PC-9 (cell line): ENCODE measurements around the gene MAP3K7CL. TPM values are rescaled to one million over a fixed set of nuclear protein-coding genes. Genes with fewer than 3 reads are reported as not detected.

Source experiments
- BruUV-seq: library from RNA; stranded (reverse); fragments of 400-500 nt; replicated peaks from 2 replicates; lab custom pipeline; 2021; lab: Mats Ljungman, UMichigan
- CTCF ChIA-PET: fragments of 300-600 bp; sonication (Branson Sonifier 250); formaldehyde crosslinking; loops from one replicate; lab custom pipeline; 2022; ENCODE audit warnings: antibody characterized with exemption; lab: Charles Lee
- POLR2A ChIA-PET: fragments of 300-600 bp; sonication (Branson Sonifier 250); formaldehyde crosslinking; loops from one replicate; lab custom pipeline; 2022; ENCODE audit warnings: antibody characterized with exemption; ENCODE audit not compliant: unreplicated experiment; lab: Charles Lee
- DNase-seq, 2 experiments: peaks; one replicate each; pipeline versions ENCODE4 v3.0.0 to v3.0.0-alpha.2; 2015 to 2022; ENCODE audit warnings: mixed read lengths in 1 of 2
- H2AFZ ChIP-seq: fragments of 200-600 bp; sonication (generic); 2 replicates; pipeline ENCODE4 v1.8.1; 2017; ENCODE audit warnings: antibody characterized with exemption
- H3F3A ChIP-seq: fragments of 200-600 bp; sonication (generic); 2 replicates; pipeline ENCODE4 v1.8.1; 2017; ENCODE audit warnings: antibody characterized with exemption, mild to moderate bottlenecking, low read depth; ENCODE audit not compliant: insufficient read depth
- H3K27ac ChIP-seq: fragments of 200-600 bp; sonication (generic); 2 replicates; pipeline ENCODE4 v1.6.1; 2016; ENCODE audit warnings: mixed run types
- H3K27me3 ChIP-seq: fragments of 200-600 bp; sonication (generic); 2 replicates; pipeline ENCODE4 v1.6.1; 2016; ENCODE audit warnings: low read depth, mixed run types; ENCODE audit not compliant: insufficient read depth
- H3K36me3 ChIP-seq: fragments of 200-600 bp; sonication (generic); 2 replicates; pipeline ENCODE4 v1.6.1; 2016; ENCODE audit warnings: low read depth, mixed run types
- H3K4me1 ChIP-seq: fragments of 200-600 bp; sonication (generic); replicated peaks from 2 replicates; pipeline ENCODE4 v1.6.1; 2016; ENCODE audit warnings: mixed run types; ENCODE audit not compliant: insufficient read depth
- H3K4me2 ChIP-seq: fragments of 200-600 bp; sonication (generic); 2 replicates; pipeline ENCODE4 v1.6.1; 2017; ENCODE audit warnings: mixed run types
- H3K4me3 ChIP-seq: fragments of 200-600 bp; sonication (generic); 2 replicates; pipeline ENCODE4 v1.6.1; 2016; ENCODE audit warnings: mixed run types
- H3K79me2 ChIP-seq: fragments of 200-600 bp; sonication (generic); 2 replicates; pipeline ENCODE4 v1.6.1; 2017; ENCODE audit warnings: low read depth, mixed run types
- H3K9me2 ChIP-seq: fragments of 200-600 bp; sonication (generic); 2 replicates; pipeline ENCODE4 v1.8.1; 2017; ENCODE audit warnings: mild to moderate bottlenecking; ENCODE audit not compliant: insufficient read depth
- H3K9me3 ChIP-seq: fragments of 200-600 bp; sonication (generic); 2 replicates; pipeline ENCODE4 v1.8.1; 2016; ENCODE audit warnings: low read depth; ENCODE audit not compliant: insufficient read depth
- H4K20me1 ChIP-seq: fragments of 200-600 bp; sonication (generic); 2 replicates; pipeline ENCODE4 v1.8.1; 2017; ENCODE audit not compliant: insufficient read depth
- CTCF ChIP-seq: fragments of 200-600 bp; sonication (generic); conservative IDR thresholded peaks from 2 replicates; pipeline ENCODE4 v1.6.1; 2017; ENCODE audit warnings: mixed run types, antibody characterized with exemption, mild to moderate bottlenecking, moderate library complexity
- EZH2 ChIP-seq: fragments of 200-600 bp; sonication (generic); IDR thresholded peaks from 2 replicates; pipeline ENCODE4 v1.8.0; 2017; ENCODE audit warnings: antibody characterized with exemption, low read depth
- intact Hi-C: fragments of 100-400 bp; cut with micrococcal nuclease; formaldehyde crosslinking; loops from one replicate; pipeline ENCODE4 v1.10.0; 2022; ENCODE audit not compliant: unreplicated experiment
- total RNA-seq: library from RNA; stranded (reverse); gene quantifications from 2 replicates; pipeline ENCODE4 v1.2.3, GENCODE V29; 2021

MAP3K7CL gene
- total RNA-seq, 1 experiment from 2014 or later, result 0.37 TPM

- H3F3A ChIP-seq, result no peaks in the 10 kb centered on the region
- TF ChIP-seq EZH2, result no peak
- TF ChIP-seq CTCF, result no peak
- intact Hi-C loops, result no loop called here
- no peaks in the 10 kb centered on the region for H4K20me1 ChIP-seq
- ChIA-PET POLR2A (no interaction called here), CTCF (no interaction called here)
- no peaks in the 10 kb centered on the region for H3K36me3 ChIP-seq
- no peak overlapping the region for H2AFZ ChIP-seq
- no peak for DNase-seq
- H3K9me3 ChIP-seq, result no peaks in the 10 kb centered on the region
- H3K27ac ChIP-seq, result no peak overlapping the region
- H3K4me1 ChIP-seq, result no peaks in the 10 kb centered on the region; the same call in none of the 2 replicates
- H3K27me3 ChIP-seq, result no peaks in the 10 kb centered on the region
- no peak overlapping the region for H3K4me3 ChIP-seq
- no peak overlapping the region for H3K4me2 ChIP-seq
- H3K79me2 ChIP-seq, result no peaks in the 10 kb centered on the region
- no TSS peak for BruUV-seq
- H3K9me2 ChIP-seq, result no peaks in the 10 kb centered on the region
Observed at GRCh38 chr21:29102791-29103257, 27.6 kb upstream of the MAP3K7CL start.

- Histone ChIP-seq H3K4me1 (no peaks in the 10 kb centered on the region; the same call in none of the 2 replicates), H3K79me2 (no peaks in the 10 kb centered on the region), H3K9me2 (no peaks in the 10 kb centered on the region), H3K4me2 (no peak overlapping the region), H3K4me3 (no peak overlapping the region), H3K36me3 (no peaks in the 10 kb centered on the region), H3F3A (no peaks in the 10 kb centered on the region), H3K27ac (no peak overlapping the region), H3K9me3 (no peaks in the 10 kb centered on the region), H4K20me1 (no peaks in the 10 kb centered on the region), H2AFZ (no peak overlapping the region), H3K27me3 (no peaks in the 10 kb centered on the region)
- no peak for TF ChIP-seq EZH2
- no peak for TF ChIP-seq CTCF
- intact Hi-C loops, result no loop called here
- no TSS peak for BruUV-seq
- DNase-seq, result no peak
- ChIA-PET CTCF (no interaction called here), POLR2A (interaction anchor here (0.6 kb wide), 1 partner anchor 321 kb away, joined by 30 read pairs; no protein-coding TSS in a partner anchor)
Observed at GRCh38 chr21:29104239-29104708, 26.2 kb upstream of the MAP3K7CL start.

DNA sequence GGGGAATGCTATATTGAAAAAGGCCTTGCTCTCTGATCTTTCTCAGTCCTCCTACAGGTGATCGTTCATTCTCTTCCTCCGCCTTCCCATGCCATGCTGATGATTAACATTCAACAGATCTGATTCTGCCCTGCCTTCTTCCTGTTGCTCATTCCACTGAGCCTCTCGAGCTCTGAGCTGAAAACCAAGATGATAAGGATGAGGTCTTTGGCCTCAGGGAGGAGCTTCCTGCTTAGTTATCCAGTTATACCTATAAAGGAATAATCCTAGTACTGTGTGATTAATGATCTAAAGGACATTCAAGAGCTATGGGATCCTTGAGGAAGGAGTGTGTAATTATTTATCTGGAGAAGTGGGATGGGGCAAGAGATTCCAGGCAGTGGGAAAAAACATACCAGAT lies 25.2 kb upstream of the MAP3K7CL start:
- H3K4me3 ChIP-seq, result no peak overlapping the region
- H2AFZ ChIP-seq, result no peak overlapping the region
- no peaks in the 10 kb centered on the region for H3K27me3 ChIP-seq
- TF ChIP-seq CTCF, result no peak
- no peak for TF ChIP-seq EZH2
- H3K79me2 ChIP-seq, result no peaks in the 10 kb centered on the region
- no peaks in the 10 kb centered on the region for H3K36me3 ChIP-seq
- ChIA-PET CTCF (no interaction called here), POLR2A (interaction anchor here (0.6 kb wide), 1 partner anchor 34 kb away, joined by 29 read pairs; no protein-coding TSS in a partner anchor)
- H3K4me1 ChIP-seq, result no peaks in the 10 kb centered on the region; the same call in none of the 2 replicates
- H3K9me2 ChIP-seq, result no peaks in the 10 kb centered on the region
- BruUV-seq, result no TSS peak
- DNase-seq, result peak in 1 of 2 experiments; percentile 54
- H3K4me2 ChIP-seq, result no peak overlapping the region
- intact Hi-C loops, result no loop called here
- no peaks in the 10 kb centered on the region for H3K9me3 ChIP-seq
- H3K27ac ChIP-seq, result no peak overlapping the region
- H3F3A ChIP-seq, result no peaks in the 10 kb centered on the region
- H4K20me1 ChIP-seq, result no peaks in the 10 kb centered on the region
